Body of pancreas (tissue), 4 donors: ENCODE measurements around the gene HMSD. TPM values are rescaled to one million over a fixed set of nuclear protein-coding genes. Genes with fewer than 3 reads are reported as not detected.
"Not testable (repeated sequence)": the region's sequence is repeated elsewhere in the genome, so short reads cannot be mapped to it uniquely, and the experiment has no call there.

Experiments
- ATAC-seq: fragments of 150-250 bp; one replicate; pipeline ENCODE4 v1.9.1; 2016
- DNase-seq, 4 donors: peaks; one replicate each; pipeline ENCODE4 v3.0.0-alpha.2; 2019
- H3K27ac ChIP-seq, 4 donors: fragments of 200-600 bp; sonication (generic); 1 replicate in 3 of 4; 2 replicates in 1 of 4; pipeline versions ENCODE4 v1.5.1 to v1.6.1; 2016 to 2019; ENCODE audit warnings: mild to moderate bottlenecking in 1 of 4, mixed read lengths in 1 of 4, moderate library complexity in 1 of 4
- H3K27me3 ChIP-seq, 2 donors: fragments of 200-600 bp; sonication (generic); one replicate each; pipeline ENCODE4 v1.6.0; 2016; ENCODE audit warnings: mild to moderate bottlenecking in 1 of 2
- H3K36me3 ChIP-seq, 2 donors: fragments of 200-600 bp; sonication (generic); replicated peaks in 1 of 2; 2 replicates each; pipeline ENCODE4 v1.5.1; 2016; ENCODE audit warnings: low read depth in 2 of 2; ENCODE audit not compliant: insufficient read depth in 1 of 2
- H3K4me1 ChIP-seq: fragments of 200-600 bp; sonication (generic); one replicate; pipeline ENCODE4 v1.6.0; 2016
- H3K4me3 ChIP-seq, 2 donors: fragments of 200-600 bp; sonication (generic); 1 replicate in 1 of 2; 2 replicates in 1 of 2; pipeline ENCODE4 v1.5.1; 2016 to 2019
- H3K9me3 ChIP-seq, 3 donors: fragments of 200-600 bp; sonication (generic); 1 replicate in 2 of 3; 2 replicates in 1 of 3; pipeline ENCODE4 v1.5.1; 2016
- CTCF ChIP-seq, 7 experiments: fragments of 450-650 bp in 4 of 7; fragments of 200-600 bp in 3 of 7; sonication (generic) in 3 of 7; IDR thresholded peaks; one replicate each; pipeline ENCODE4 v1.5.1; 2016 to 2019; ENCODE audit warnings: antibody characterized with exemption in 7 of 7
- POLR2A ChIP-seq, 3 donors: fragments of 450-650 bp; IDR thresholded peaks; one replicate each; pipeline ENCODE4 v1.6.1; 2016; ENCODE audit warnings: antibody characterized with exemption in 3 of 3, mild to moderate bottlenecking in 2 of 3
- WGBS, 2 donors: methylation state at CpG; one replicate each; pipeline ENCODE4 v1.1.5; 2017; 5-methylcytosine and 5-hydroxymethylcytosine counted together
- intact Hi-C: fragments of 100-400 bp; cut with DNase I; formaldehyde crosslinking; loops from one replicate; pipeline ENCODE4 v1.15.1; 2023
- total RNA-seq, 2 donors: library from RNA; depleted of rRNA; stranded (reverse); fragments of >200 nt; gene quantifications; one replicate each; pipeline ENCODE4 v1.1.0, GENCODE V29; 2016

Gene HMSD
- total RNA-seq, 2 donors from 2014 or later, result not detected

GRCh38 chr18:63940008-63940407, 9.1 kb upstream of the HMSD start:
- no peak for DNase-seq
- Histone ChIP-seq H3K4me3 (no peak overlapping the region), H3K4me1 (peaks cover 11% of the 10 kb centered on the region), H3K36me3 (no peaks in the 10 kb centered on the region), H3K9me3 (no peaks in the 10 kb centered on the region), H3K27me3 (peaks cover 0 to 4% of the 10 kb centered on the region in 2 donors), H3K27ac (no peak overlapping the region)
- intact Hi-C loops, result no loop called here
- 80 to 87% methylated on average over 8 of the region's 8 CpGs for WGBS, 2 donors
- TF ChIP-seq POLR2A (IDR thresholded peaks at IDR 0.05) (no peak), CTCF (IDR thresholded peaks at IDR 0.05) (no peak)
- ATAC-seq, result no peak

GRCh38 chr18:63940543-63941050, 8.5 kb upstream of the HMSD start:
- ATAC-seq, H3K36me3 ChIP-seq, H3K27me3 ChIP-seq, DNase-seq, intact Hi-C loops, H3K4me3 ChIP-seq, H3K9me3 ChIP-seq, H3K27ac ChIP-seq: not testable (repeated sequence)
- peaks cover 11% of the 10 kb centered on the region for H3K4me1 ChIP-seq
- WGBS, 2 donors, result 68 to 86% methylated on average over 16 to 17 of the region's 17 CpGs

- DNase-seq (no peak), ATAC-seq (no peak)
- no peak overlapping the region for H3K27ac ChIP-seq
- H3K4me1 ChIP-seq, result peaks cover 7% of the 10 kb centered on the region
- 71 to 83% methylated on average over 3 of the region's 3 CpGs for WGBS, 2 donors
- no peaks in the 10 kb centered on the region for H3K9me3 ChIP-seq
- no peak overlapping the region for H3K4me3 ChIP-seq
- H3K36me3 ChIP-seq, result no peaks in the 10 kb centered on the region
- no peak for TF ChIP-seq CTCF (IDR thresholded peaks at IDR 0.05)
- no peak for TF ChIP-seq POLR2A (IDR thresholded peaks at IDR 0.05)
- peaks cover 4 to 7% of the 10 kb centered on the region in 2 donors for H3K27me3 ChIP-seq
- intact Hi-C loops, result no loop called here
These were observed 1.9 kb upstream of the HMSD start for GRCh38 chr18:63947051-63947790.

GRCh38 chr18:63951302-63951705, 2.2 kb downstream of the HMSD start:
- Histone ChIP-seq H3K27me3 (peaks cover 0 to 7% of the 10 kb centered on the region in 2 donors), H3K9me3 (no peaks in the 10 kb centered on the region), H3K36me3 (no peaks in the 10 kb centered on the region), H3K27ac (no peak overlapping the region), H3K4me3 (no peak overlapping the region), H3K4me1 (peaks cover 7% of the 10 kb centered on the region)
- DNase-seq (no peak), ATAC-seq (no peak)
- WGBS, 2 donors, result 70 to 73% methylated on average over 4 of the region's 4 CpGs
- intact Hi-C loops, result no loop called here
- TF ChIP-seq POLR2A (IDR thresholded peaks at IDR 0.05) (no peak), CTCF (IDR thresholded peaks at IDR 0.05) (no peak)

GRCh38 chr18:63953811-63954210, 4.7 kb downstream of the HMSD start:
- DNase-seq, result no peak
- intact Hi-C loops, result no loop called here
- no peak overlapping the region for H3K4me3 ChIP-seq

More at GRCh38 chr18:63953811-63954210, 4.7 kb downstream of the HMSD start:
- H3K27me3 ChIP-seq, result peaks cover 0 to 7% of the 10 kb centered on the region in 2 donors
- TF ChIP-seq CTCF (IDR thresholded peaks at IDR 0.05) (no peak), POLR2A (IDR thresholded peaks at IDR 0.05) (no peak)
- peaks cover 7% of the 10 kb centered on the region for H3K4me1 ChIP-seq
- WGBS, 2 donors, result 53 to 68% methylated on average over 5 of the region's 5 CpGs
- no peaks in the 10 kb centered on the region for H3K36me3 ChIP-seq
- H3K27ac ChIP-seq, result no peak overlapping the region
- no peak for ATAC-seq
- H3K9me3 ChIP-seq, result no peaks in the 10 kb centered on the region
